PC-3 (cell line): Measurements from ENCODE around the gene CTRB1. TPM values are rescaled to one million over a fixed set of nuclear protein-coding genes. Genes with fewer than 3 reads are reported as not detected.

Experiments used
- ATAC-seq: fragments of 200-7000 bp; cut with Tn5 transposase; 2 replicates; pipeline ENCODE4 v1.9.1; 2020; ENCODE audit warnings: mild to moderate bottlenecking, moderate library complexity
- BruUV-seq: library from RNA; stranded (reverse); fragments of 400-500 nt; replicated peaks from 2 replicates; lab custom pipeline; 2021; lab: Mats Ljungman, UMichigan
- CTCF ChIA-PET: fragments of 300-600 bp; sonication (Branson Sonifier 250); formaldehyde crosslinking; loops from one replicate; lab custom pipeline; 2022; ENCODE audit warnings: antibody characterized with exemption; lab: Charles Lee
- POLR2A ChIA-PET: fragments of 300-600 bp; sonication (Branson Sonifier 250); formaldehyde crosslinking; loops from one replicate; lab custom pipeline; 2022; ENCODE audit warnings: antibody characterized with exemption; ENCODE audit not compliant: unreplicated experiment; lab: Charles Lee
- DNase-seq: peaks from one replicate; pipeline ENCODE4 v3.0.0-alpha.2; 2015
- H2AFZ ChIP-seq: fragments of 300-600 bp; sonication (generic); 2 replicates; pipeline ENCODE4 v1.6.0; 2016; ENCODE audit warnings: antibody characterized with exemption, low read length
- H3F3A ChIP-seq: fragments of 300-600 bp; sonication (generic); one replicate; pipeline ENCODE4 v1.6.0; 2017; ENCODE audit warnings: antibody characterized with exemption, low read length, control low read depth, mild to moderate bottlenecking; ENCODE audit not compliant: unreplicated experiment
- H3K27ac ChIP-seq: fragments of 300-600 bp; sonication (generic); 2 replicates; pipeline ENCODE4 v1.5.1; 2016; ENCODE audit warnings: mild to moderate bottlenecking, low read length
- H3K27me3 ChIP-seq: fragments of 300-600 bp; sonication (generic); 2 replicates; pipeline ENCODE4 v1.6.1; 2016; ENCODE audit warnings: low read length, mixed read lengths
- H3K36me3 ChIP-seq: fragments of 300-600 bp; sonication (generic); 2 replicates; pipeline ENCODE4 v1.6.1; 2016; ENCODE audit warnings: low read depth, mixed run types, low read length, mixed read lengths
- H3K4me1 ChIP-seq: fragments of 300-600 bp; sonication (generic); 2 replicates; pipeline ENCODE4 v1.5.1; 2016; ENCODE audit warnings: low read length; ENCODE audit not compliant: insufficient read depth
- H3K4me2 ChIP-seq: fragments of 300-600 bp; sonication (generic); 2 replicates; pipeline ENCODE4 v1.6.0; 2016; ENCODE audit warnings: low read length
- H3K4me3 ChIP-seq: fragments of 300-600 bp; sonication (generic); 2 replicates; pipeline ENCODE4 v1.5.1; 2016; ENCODE audit warnings: mild to moderate bottlenecking, low read length, mixed read lengths
- H3K79me2 ChIP-seq: fragments of 300-600 bp; sonication (generic); 2 replicates; pipeline ENCODE4 v1.6.1; 2017; ENCODE audit warnings: low read length, mixed read lengths
- H3K9ac ChIP-seq: fragments of 300-600 bp; sonication (generic); 2 replicates; pipeline ENCODE4 v1.6.0; 2016; ENCODE audit warnings: mild to moderate bottlenecking, low read length
- H3K9me2 ChIP-seq: fragments of 300-600 bp; sonication (generic); replicated peaks from 2 replicates; pipeline ENCODE4 v1.6.1; 2016; ENCODE audit warnings: mixed run types, low read length, mixed read lengths
- H3K9me3 ChIP-seq: fragments of 300-600 bp; sonication (generic); 2 replicates; pipeline ENCODE4 v1.6.1; 2016; ENCODE audit warnings: low read length, mixed read lengths
- H4K20me1 ChIP-seq: fragments of 300-600 bp; sonication (generic); 2 replicates; pipeline ENCODE4 v1.6.1; 2016; ENCODE audit warnings: low read length, mixed read lengths
- CTCF ChIP-seq: fragments of 300-600 bp; sonication (generic); conservative IDR thresholded peaks from 2 replicates; pipeline ENCODE4 v1.5.1; 2017; ENCODE audit warnings: antibody characterized with exemption, low read depth, mild to moderate bottlenecking, low read length
- EZH2 ChIP-seq: fragments of 300-600 bp; sonication (generic); IDR thresholded peaks from one replicate; pipeline ENCODE4 v1.6.1; 2017; ENCODE audit warnings: antibody characterized with exemption, mild to moderate bottlenecking, low read length; ENCODE audit not compliant: unreplicated experiment
- EZH2phosphoT487 ChIP-seq: fragments of 300-600 bp; sonication (generic); IDR thresholded peaks from 2 replicates; pipeline ENCODE4 v1.6.1; 2018; ENCODE audit warnings: mild to moderate bottlenecking, antibody characterized with exemption, low read length, borderline replicate concordance
- intact Hi-C: fragments of 100-400 bp; cut with micrococcal nuclease; formaldehyde crosslinking; loops from 2 replicates; pipeline ENCODE4 v1.9.0; 2023
- total RNA-seq: library from RNA; depleted of rRNA; stranded (reverse); fragments of >200 nt; gene quantifications from 2 replicates; pipeline ENCODE4 v1.2.3, GENCODE V29; 2014

The CTRB1 gene
- total RNA-seq, 1 experiment from 2014 or later: not detected

DNA sequence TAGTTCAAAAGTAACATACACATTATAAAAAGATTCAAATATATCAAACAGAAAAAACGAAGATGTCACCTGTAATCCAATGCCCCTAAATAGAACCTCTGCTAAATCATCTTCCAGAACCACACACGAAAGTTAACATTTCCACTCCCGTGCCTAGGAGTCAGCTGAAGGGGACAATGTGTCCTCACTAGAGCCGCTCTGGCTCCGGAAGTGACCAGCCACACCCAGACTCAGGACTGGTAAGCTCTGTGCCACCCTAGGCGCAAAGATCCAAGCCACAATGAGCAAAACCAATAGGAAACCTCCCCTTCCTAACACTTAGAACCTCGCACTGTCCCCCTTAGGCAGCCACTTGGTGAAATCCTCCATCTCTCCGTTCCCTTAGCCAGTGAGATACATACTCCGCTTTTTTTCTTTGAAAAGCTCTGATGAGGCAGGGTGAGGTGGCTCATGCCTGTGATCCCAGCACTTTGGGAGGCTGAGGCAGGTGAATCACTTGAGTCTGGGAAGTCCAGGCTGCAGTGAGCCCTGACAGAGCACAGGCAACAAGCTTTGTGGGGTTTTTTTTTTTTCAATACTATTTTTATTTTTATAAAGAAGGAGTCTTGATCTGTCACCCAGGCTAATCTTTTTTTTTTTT, 11.8 kb downstream of the CTRB1 start:
- no peak for ATAC-seq
- Histone ChIP-seq H3K27ac (no peak overlapping the region), H3K36me3 (peaks cover 20% of the 10 kb centered on the region), H3K4me1 (peaks cover 9% of the 10 kb centered on the region; the same call in 1 of the 2 replicates), H2AFZ (no peak overlapping the region), H3K9me3 (no peaks in the 10 kb centered on the region), H3K4me3 (no peak overlapping the region), H3K4me2 (no peak overlapping the region), H3K9me2 (no peaks in the 10 kb centered on the region), H4K20me1 (no peaks in the 10 kb centered on the region), H3K79me2 (no peaks in the 10 kb centered on the region), H3K9ac (no peak overlapping the region), H3F3A (no peaks in the 10 kb centered on the region), H3K27me3 (no peaks in the 10 kb centered on the region)
- POLR2A ChIA-PET: no interaction called here
- no peak for TF ChIP-seq EZH2
- TF ChIP-seq CTCF: no peak
- no peak for TF ChIP-seq EZH2phosphoT487
- BruUV-seq: no TSS peak
- intact Hi-C loops: loop anchor here (5.0 kb wide), 1 partner anchor 33 kb away; no protein-coding TSS in a partner anchor
- CTCF ChIA-PET: no interaction called here
- no peak for DNase-seq

DNA sequence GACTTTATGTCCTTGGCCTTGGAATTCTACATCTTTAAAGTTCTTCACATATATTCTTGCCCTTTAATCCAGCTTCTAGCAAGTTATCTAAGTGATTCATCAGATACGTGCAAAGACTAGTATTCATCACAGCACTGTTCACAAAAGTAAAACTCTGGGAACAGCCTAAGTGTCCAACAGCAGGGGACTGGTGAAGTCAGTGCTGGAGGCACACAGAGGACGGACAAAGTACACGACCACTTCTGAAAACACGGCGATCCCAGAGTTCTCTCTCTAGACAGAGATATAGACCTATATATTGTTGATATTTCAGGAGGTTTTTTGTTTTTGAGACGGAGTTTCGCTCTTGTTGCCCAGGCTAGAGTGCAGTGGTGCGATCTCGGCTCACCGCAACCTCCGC, 12.8 kb downstream of the CTRB1 start:
- no peaks in the 10 kb centered on the region for H3K27me3 ChIP-seq
- intact Hi-C loops: loop anchor here (5.0 kb wide), 1 partner anchor 34 kb away; no protein-coding TSS in a partner anchor
- peaks cover 9% of the 10 kb centered on the region; the same call in 1 of the 2 replicates for H3K4me1 ChIP-seq
- TF ChIP-seq CTCF (no peak), EZH2 (no peak), EZH2phosphoT487 (no peak)
- no peaks in the 10 kb centered on the region for H3K9me2 ChIP-seq
- peaks cover 20% of the 10 kb centered on the region for H3K36me3 ChIP-seq
- H3K9ac ChIP-seq: no peak overlapping the region
- no peak overlapping the region for H3K4me3 ChIP-seq
- no peaks in the 10 kb centered on the region for H3F3A ChIP-seq
- DNase-seq: no peak
- ChIA-PET CTCF (no interaction called here), POLR2A (no interaction called here)
- H2AFZ ChIP-seq: no peak overlapping the region
- H3K27ac ChIP-seq: no peak overlapping the region
- H4K20me1 ChIP-seq: no peaks in the 10 kb centered on the region
- no TSS peak for BruUV-seq
- no peaks in the 10 kb centered on the region for H3K79me2 ChIP-seq
- no peaks in the 10 kb centered on the region for H3K9me3 ChIP-seq
- ATAC-seq: no peak
- no peak overlapping the region for H3K4me2 ChIP-seq

- no peak overlapping the region for H3K9ac ChIP-seq
- BruUV-seq: no TSS peak
- H3K9me3 ChIP-seq: no peaks in the 10 kb centered on the region
- H3K79me2 ChIP-seq: peaks cover 15% of the 10 kb centered on the region
- H3K4me2 ChIP-seq: no peak overlapping the region
- peaks cover 9% of the 10 kb centered on the region; the same call in 1 of the 2 replicates for H3K4me1 ChIP-seq
- no peak overlapping the region for H3K4me3 ChIP-seq
- peaks cover 20% of the 10 kb centered on the region for H3K36me3 ChIP-seq
- H3K27me3 ChIP-seq: no peaks in the 10 kb centered on the region
- POLR2A ChIA-PET: no interaction called here
- ATAC-seq (no peak), DNase-seq (no peak)
- no peaks in the 10 kb centered on the region for H3K9me2 ChIP-seq
- intact Hi-C loops: loop anchor here (5.0 kb wide), 1 partner anchor 36 kb away; no protein-coding TSS in a partner anchor
- H2AFZ ChIP-seq: no peak overlapping the region
- no peaks in the 10 kb centered on the region for H4K20me1 ChIP-seq
- TF ChIP-seq EZH2phosphoT487 (no peak), CTCF (no peak), EZH2 (no peak)
- H3F3A ChIP-seq: no peaks in the 10 kb centered on the region
- CTCF ChIA-PET: interaction anchor here (0.6 to 1.3 kb wide), 5 partner anchors 19 to 168 kb away, joined by 3 to 17 read pairs (median 7); no protein-coding TSS in a partner anchor
- no peak overlapping the region for H3K27ac ChIP-seq
These were observed 14.8 kb downstream of the CTRB1 start for GRCh38 chr16:75233611-75233938.
